ENCODE results near the gene TMEM92.

DNA sequence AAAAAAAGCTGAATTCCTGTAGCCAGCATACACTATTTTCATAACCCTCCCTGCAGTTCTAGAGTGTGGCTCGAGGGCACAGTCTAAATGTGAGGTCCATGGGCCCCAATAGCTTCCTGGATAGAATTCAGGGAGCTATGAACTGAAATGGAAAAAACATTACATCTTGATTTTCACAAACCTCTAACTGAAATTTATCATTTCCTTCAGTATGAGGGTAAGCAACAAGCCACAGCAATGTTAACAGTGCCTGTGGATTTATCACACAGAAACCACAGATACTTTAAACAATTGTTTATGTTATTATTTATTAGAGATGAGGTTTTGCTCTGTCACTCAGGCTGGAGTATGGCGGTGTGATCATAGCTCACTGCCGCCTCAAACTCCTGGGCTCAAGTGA, 18.2 kb downstream of the TMEM92 start:
- no peak for TF ChIP-seq POLR2A (IDR thresholded peaks at IDR 0.05)
- TF ChIP-seq, protein P1, sequence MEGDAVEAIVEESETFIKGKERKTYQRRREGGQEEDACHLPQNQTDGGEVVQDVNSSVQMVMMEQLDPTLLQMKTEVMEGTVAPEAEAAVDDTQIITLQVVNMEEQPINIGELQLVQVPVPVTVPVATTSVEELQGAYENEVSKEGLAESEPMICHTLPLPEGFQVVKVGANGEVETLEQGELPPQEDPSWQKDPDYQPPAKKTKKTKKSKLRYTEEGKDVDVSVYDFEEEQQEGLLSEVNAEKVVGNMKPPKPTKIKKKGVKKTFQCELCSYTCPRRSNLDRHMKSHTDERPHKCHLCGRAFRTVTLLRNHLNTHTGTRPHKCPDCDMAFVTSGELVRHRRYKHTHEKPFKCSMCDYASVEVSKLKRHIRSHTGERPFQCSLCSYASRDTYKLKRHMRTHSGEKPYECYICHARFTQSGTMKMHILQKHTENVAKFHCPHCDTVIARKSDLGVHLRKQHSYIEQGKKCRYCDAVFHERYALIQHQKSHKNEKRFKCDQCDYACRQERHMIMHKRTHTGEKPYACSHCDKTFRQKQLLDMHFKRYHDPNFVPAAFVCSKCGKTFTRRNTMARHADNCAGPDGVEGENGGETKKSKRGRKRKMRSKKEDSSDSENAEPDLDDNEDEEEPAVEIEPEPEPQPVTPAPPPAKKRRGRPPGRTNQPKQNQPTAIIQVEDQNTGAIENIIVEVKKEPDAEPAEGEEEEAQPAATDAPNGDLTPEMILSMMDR (IDR thresholded peaks at IDR 0.05) = no peak
